Renal cortical epithelial cell (primary cell): ENCODE measurements around the gene BAIAP2. TPM values are rescaled to one million over a fixed set of nuclear protein-coding genes. Genes with fewer than 3 reads are reported as not detected.

Source experiments
- DNase-seq: peaks from one replicate; pipeline ENCODE4 v3.0.0-alpha.2; 2011; ENCODE audit warnings: low read depth
- total RNA-seq: library from RNA; depleted of rRNA; stranded (reverse); fragments of >200 nt; gene quantifications from 2 replicates; pipeline ENCODE4 v1.2.3, GENCODE V29; 2014

The BAIAP2 gene
- total RNA-seq, 1 donor from 2014 or later: 55.2 TPM

- DNase-seq: no peak
These were observed 16.0 kb downstream of the BAIAP2 start for GRCh38 chr17:81050645-81051625.

GRCh38 chr17:81052199-81052997 lies 17.4 kb downstream of the BAIAP2 start:
- DNase-seq: no peak

- no peak for DNase-seq
These were observed 18.4 kb downstream of the BAIAP2 start for GRCh38 chr17:81053041-81053970.

GRCh38 chr17:81054308-81054707 lies 19.4 kb downstream of the BAIAP2 start:
- no peak for DNase-seq

GRCh38 chr17:81054881-81055370 lies 20.0 kb downstream of the BAIAP2 start:
- DNase-seq: no peak

GRCh38 chr17:81056312-81056711 lies 21.4 kb downstream of the BAIAP2 start:
- no peak for DNase-seq

- DNase-seq: peak; percentile 50
These were observed 22.3 kb downstream of the BAIAP2 start for GRCh38 chr17:81057079-81057730.

- DNase-seq: no peak
These were observed 22.8 kb downstream of the BAIAP2 start for GRCh38 chr17:81057777-81058176.

GRCh38 chr17:81058263-81058871 lies 23.4 kb downstream of the BAIAP2 start:
- no peak for DNase-seq

GRCh38 chr17:81059026-81059425 lies 24.1 kb downstream of the BAIAP2 start:
- DNase-seq: no peak

- no peak for DNase-seq
These were observed 25.5 kb downstream of the BAIAP2 start for GRCh38 chr17:81060416-81060815.

GRCh38 chr17:81061027-81061735 lies 26.2 kb downstream of the BAIAP2 start:
- DNase-seq: no peak

- no peak for DNase-seq
These were observed 27.2 kb downstream of the BAIAP2 start for GRCh38 chr17:81062014-81062780.

GRCh38 chr17:81063106-81064093 lies 28.4 kb downstream of the BAIAP2 start:
- DNase-seq: no peak

GRCh38 chr17:81064678-81065475 lies 29.9 kb downstream of the BAIAP2 start:
- DNase-seq: peak; percentile 33

GRCh38 chr17:81065500-81065899 lies 30.5 kb downstream of the BAIAP2 start:
- DNase-seq: no peak

GRCh38 chr17:81066072-81066471 lies 31.1 kb downstream of the BAIAP2 start:
- DNase-seq: peak; percentile 22
